Measurements from ENCODE around the gene FBXW4.

The FBXW4 gene

GRCh38 chr10:101660256-101660655 lies 34.7 kb downstream of the FBXW4 start:
- Histone ChIP-seq H3K4me3 (IDR thresholded peaks at IDR 0.05; ENCODE audit: insufficient read depth, low read depth, low read length) (no peak overlapping the region), H3K36me3 (ENCODE audit: insufficient read depth) (no peaks in the 10 kb centered on the region), H3K27ac (no peak overlapping the region), H3K9ac (no peak overlapping the region), H3K4me2 (no peak overlapping the region), H4K20me1 (ENCODE audit: insufficient read depth) (no peaks in the 10 kb centered on the region), H3K27me3 (ENCODE audit: insufficient read depth, low read depth) (no peaks in the 10 kb centered on the region), H2AFZ (ENCODE audit: low read depth) (no peak overlapping the region), H3K4me1 (ENCODE audit: low read depth, poor library complexity, severe bottlenecking) (no peaks in the 10 kb centered on the region), H3K79me2 (ENCODE audit: insufficient read depth, low read depth) (no peaks in the 10 kb centered on the region)
- TF ChIP-seq, protein P1, sequence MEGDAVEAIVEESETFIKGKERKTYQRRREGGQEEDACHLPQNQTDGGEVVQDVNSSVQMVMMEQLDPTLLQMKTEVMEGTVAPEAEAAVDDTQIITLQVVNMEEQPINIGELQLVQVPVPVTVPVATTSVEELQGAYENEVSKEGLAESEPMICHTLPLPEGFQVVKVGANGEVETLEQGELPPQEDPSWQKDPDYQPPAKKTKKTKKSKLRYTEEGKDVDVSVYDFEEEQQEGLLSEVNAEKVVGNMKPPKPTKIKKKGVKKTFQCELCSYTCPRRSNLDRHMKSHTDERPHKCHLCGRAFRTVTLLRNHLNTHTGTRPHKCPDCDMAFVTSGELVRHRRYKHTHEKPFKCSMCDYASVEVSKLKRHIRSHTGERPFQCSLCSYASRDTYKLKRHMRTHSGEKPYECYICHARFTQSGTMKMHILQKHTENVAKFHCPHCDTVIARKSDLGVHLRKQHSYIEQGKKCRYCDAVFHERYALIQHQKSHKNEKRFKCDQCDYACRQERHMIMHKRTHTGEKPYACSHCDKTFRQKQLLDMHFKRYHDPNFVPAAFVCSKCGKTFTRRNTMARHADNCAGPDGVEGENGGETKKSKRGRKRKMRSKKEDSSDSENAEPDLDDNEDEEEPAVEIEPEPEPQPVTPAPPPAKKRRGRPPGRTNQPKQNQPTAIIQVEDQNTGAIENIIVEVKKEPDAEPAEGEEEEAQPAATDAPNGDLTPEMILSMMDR (conservative IDR thresholded peaks at IDR 0.05; ENCODE audit: low read depth, low read length) = no peak

GRCh38 chr10:101658975-101659374 lies 36.0 kb downstream of the FBXW4 start:
- no peaks in the 10 kb centered on the region for H3K79me2 ChIP-seq (ENCODE audit: insufficient read depth, low read depth)
- H3K4me1 ChIP-seq (ENCODE audit: low read depth, poor library complexity, severe bottlenecking) = no peaks in the 10 kb centered on the region
- H3K36me3 ChIP-seq (ENCODE audit: insufficient read depth) = no peaks in the 10 kb centered on the region

DNA sequence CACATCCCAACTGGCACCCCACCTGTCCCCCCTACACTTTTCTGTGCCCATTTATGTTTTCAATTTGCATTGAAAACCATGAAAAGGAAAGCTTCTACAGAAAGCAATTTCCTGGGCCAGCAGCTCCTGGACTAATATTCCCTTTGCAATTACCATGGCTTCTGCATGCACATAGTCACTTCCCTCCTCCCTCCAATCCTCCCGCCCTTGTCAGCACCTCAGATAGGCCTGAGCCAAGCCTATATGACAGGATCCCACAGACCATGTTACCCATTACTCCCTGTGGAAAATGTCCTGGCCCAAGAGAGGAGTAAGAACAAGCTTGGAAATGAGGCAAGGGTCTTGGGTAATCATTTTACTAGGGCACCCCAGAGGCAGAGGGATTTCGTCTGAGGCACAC lies 38.1 kb downstream of the FBXW4 start:
- H4K20me1 ChIP-seq (ENCODE audit: insufficient read depth) = no peaks in the 10 kb centered on the region
- H3K79me2 ChIP-seq (ENCODE audit: insufficient read depth, low read depth) = no peaks in the 10 kb centered on the region
- no peak overlapping the region for H3K4me2 ChIP-seq
- TF ChIP-seq, protein P1 (conservative IDR thresholded peaks at IDR 0.05; ENCODE audit: low read depth, low read length) = no peak
- H3K4me3 ChIP-seq (IDR thresholded peaks at IDR 0.05; ENCODE audit: insufficient read depth, low read depth, low read length) = no peak overlapping the region
- no peak overlapping the region for H2AFZ ChIP-seq (ENCODE audit: low read depth)
- H3K36me3 ChIP-seq (ENCODE audit: insufficient read depth) = no peaks in the 10 kb centered on the region
- no peak overlapping the region for H3K9ac ChIP-seq
- H3K27ac ChIP-seq = no peak overlapping the region
- no peaks in the 10 kb centered on the region for H3K27me3 ChIP-seq (ENCODE audit: insufficient read depth, low read depth)
- no peaks in the 10 kb centered on the region for H3K4me1 ChIP-seq (ENCODE audit: low read depth, poor library complexity, severe bottlenecking)

More at GRCh38 chr10:101658975-101659374, 36.0 kb downstream of the FBXW4 start:
- Histone ChIP-seq H3K27ac (no peak overlapping the region), H3K27me3 (ENCODE audit: insufficient read depth, low read depth) (no peaks in the 10 kb centered on the region), H2AFZ (ENCODE audit: low read depth) (no peak overlapping the region), H3K4me2 (no peak overlapping the region), H4K20me1 (ENCODE audit: insufficient read depth) (no peaks in the 10 kb centered on the region), H3K9ac (no peak overlapping the region), H3K4me3 (IDR thresholded peaks at IDR 0.05; ENCODE audit: insufficient read depth, low read depth, low read length) (no peak overlapping the region)
- TF ChIP-seq, protein P1 (conservative IDR thresholded peaks at IDR 0.05; ENCODE audit: low read depth, low read length) = no peak

DNA sequence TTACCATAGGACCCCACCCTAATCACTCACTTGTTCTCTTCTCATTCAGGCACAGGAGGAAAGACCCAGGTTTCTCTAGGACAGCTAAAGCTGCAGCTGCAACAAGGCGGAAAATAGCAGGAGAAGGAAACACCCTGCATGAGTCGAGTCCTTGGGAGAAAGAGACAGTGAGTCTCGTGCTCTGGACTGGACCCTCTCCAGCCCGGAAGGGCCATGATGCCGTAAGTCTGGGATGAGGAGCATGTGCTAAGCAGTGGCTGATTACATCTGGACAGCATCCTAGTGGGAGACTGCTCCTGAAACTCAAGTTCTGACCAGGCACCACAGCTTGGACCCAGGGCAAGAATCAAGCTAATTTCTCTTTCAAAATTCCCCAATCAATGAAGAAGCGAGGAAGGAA lies 39.4 kb downstream of the FBXW4 start:
- Histone ChIP-seq H3K4me2 (no peak overlapping the region), H3K36me3 (ENCODE audit: insufficient read depth) (no peaks in the 10 kb centered on the region), H4K20me1 (ENCODE audit: insufficient read depth) (no peaks in the 10 kb centered on the region), H3K4me1 (ENCODE audit: low read depth, poor library complexity, severe bottlenecking) (no peaks in the 10 kb centered on the region), H2AFZ (ENCODE audit: low read depth) (no peak overlapping the region), H3K27me3 (ENCODE audit: insufficient read depth, low read depth) (no peaks in the 10 kb centered on the region), H3K4me3 (IDR thresholded peaks at IDR 0.05; ENCODE audit: insufficient read depth, low read depth, low read length) (no peak overlapping the region), H3K79me2 (ENCODE audit: insufficient read depth, low read depth) (no peaks in the 10 kb centered on the region), H3K9ac (no peak overlapping the region), H3K27ac (no peak overlapping the region)
- TF ChIP-seq, protein P1 (conservative IDR thresholded peaks at IDR 0.05; ENCODE audit: low read depth, low read length) = no peak

All from KMS-11 (cell line).